Endothelial cell of umbilical vein (primary cell): ENCODE results near the gene ZBTB33.

ENCODE experiments used
- CTCF ChIP-seq, 2 donors: IDR thresholded peaks; 1 replicate in 1 of 2; 2 replicates in 1 of 2; pipeline ENCODE4 v1.5.1; 2011; ENCODE audit warnings: low read length in 2 of 2, mild to moderate bottlenecking in 2 of 2, moderate library complexity in 2 of 2, control low read depth in 1 of 2, inconsistent platforms in 1 of 2, low read depth in 1 of 2; ENCODE audit not compliant: insufficient read depth in 1 of 2; ENCODE audit errors: extremely low read depth in 1 of 2
- EZH2 ChIP-seq: IDR thresholded peaks from 2 replicates; pipeline ENCODE4 v1.6.1; 2012; ENCODE audit warnings: borderline replicate concordance, low read depth, mild to moderate bottlenecking, moderate library complexity, low read length, inconsistent platforms; ENCODE audit not compliant: severe bottlenecking
- MAX ChIP-seq: IDR thresholded peaks from 2 replicates; pipeline ENCODE4 v1.6.1; 2011; ENCODE audit not compliant: insufficient read depth, insufficient read length
- MYC ChIP-seq: IDR thresholded peaks from one replicate; pipeline ENCODE4 v1.6.1; 2011; ENCODE audit warnings: mild to moderate bottlenecking, low read depth, low read length
- POLR2A ChIP-seq: IDR thresholded peaks from 2 replicates; pipeline ENCODE4 v1.6.1; 2012; ENCODE audit warnings: low read depth, mild to moderate bottlenecking, control low read depth, low read length
- POLR2AphosphoS5 ChIP-seq: IDR thresholded peaks from 2 replicates; pipeline ENCODE4 v1.6.1; 2012; ENCODE audit warnings: low read depth, mild to moderate bottlenecking, control low read depth, low read length, moderate library complexity; ENCODE audit not compliant: insufficient read depth

GRCh38 chrX:120281761-120282160 lies 31.1 kb downstream of the ZBTB33 start:
- TF ChIP-seq CTCF (IDR thresholded peaks at IDR 0.05; ENCODE audit: extremely low read depth in 1 of 2, insufficient read depth in 1 of 2, low read depth in 1 of 2, low read length in 2 of 2) (no peak), EZH2 (no peak), MYC (no peak), MAX (no peak), POLR2A (no peak), POLR2AphosphoS5 (no peak)
